Middle frontal gyrus (tissue), 1 donor: ENCODE results near the gene TNKS1BP1.
"Not testable (repeated sequence)": the region's sequence is repeated elsewhere in the genome, so short reads cannot be mapped to it uniquely, and the experiment has no call there.

Source experiments
- DNase-seq: peaks from one replicate; pipeline ENCODE4 v3.0.0-alpha.2; 2015; ENCODE audit warnings: low spot score; ENCODE audit errors: extremely low spot score

The TNKS1BP1 gene

DNA sequence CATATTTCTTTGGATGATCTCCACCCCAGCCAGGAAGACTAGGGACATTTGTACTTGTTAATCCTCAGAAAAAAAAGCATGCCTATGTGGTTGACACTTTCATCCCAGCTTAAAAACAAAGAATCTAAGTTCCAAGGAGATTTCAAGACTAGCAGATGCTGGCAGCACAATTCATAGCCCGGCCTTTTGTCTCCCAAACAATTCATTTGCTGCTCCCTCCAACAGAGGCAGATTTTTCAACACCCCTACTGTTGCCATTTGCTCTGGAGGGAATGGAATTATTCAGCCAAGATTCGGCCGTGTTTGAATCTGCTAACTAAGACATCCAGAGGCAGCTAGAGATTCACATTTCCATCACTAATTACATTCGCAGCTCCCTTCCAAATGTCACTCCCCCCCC lies 28.7 kb upstream of the TNKS1BP1 start:
- no peak for DNase-seq

DNA sequence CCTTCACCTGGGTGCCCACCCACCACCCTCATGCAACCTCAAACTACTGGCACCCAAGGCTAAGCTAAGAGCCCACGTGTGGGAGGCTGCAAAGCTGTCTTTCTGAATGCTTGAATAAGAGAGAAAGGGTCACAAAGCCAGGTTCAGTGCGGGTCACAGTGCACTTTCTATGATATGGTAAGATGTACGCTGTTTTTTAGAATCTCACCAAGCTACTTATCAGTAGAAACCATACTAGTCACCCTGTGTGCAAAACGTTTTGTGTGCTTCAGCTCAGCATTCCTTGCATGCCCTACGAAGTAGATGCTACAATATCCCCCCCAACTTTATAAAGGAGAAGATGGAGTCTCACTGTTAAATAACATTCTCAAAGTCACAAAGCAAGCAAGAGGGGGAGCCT lies 28.3 kb upstream of the TNKS1BP1 start:
- DNase-seq: no peak

DNA sequence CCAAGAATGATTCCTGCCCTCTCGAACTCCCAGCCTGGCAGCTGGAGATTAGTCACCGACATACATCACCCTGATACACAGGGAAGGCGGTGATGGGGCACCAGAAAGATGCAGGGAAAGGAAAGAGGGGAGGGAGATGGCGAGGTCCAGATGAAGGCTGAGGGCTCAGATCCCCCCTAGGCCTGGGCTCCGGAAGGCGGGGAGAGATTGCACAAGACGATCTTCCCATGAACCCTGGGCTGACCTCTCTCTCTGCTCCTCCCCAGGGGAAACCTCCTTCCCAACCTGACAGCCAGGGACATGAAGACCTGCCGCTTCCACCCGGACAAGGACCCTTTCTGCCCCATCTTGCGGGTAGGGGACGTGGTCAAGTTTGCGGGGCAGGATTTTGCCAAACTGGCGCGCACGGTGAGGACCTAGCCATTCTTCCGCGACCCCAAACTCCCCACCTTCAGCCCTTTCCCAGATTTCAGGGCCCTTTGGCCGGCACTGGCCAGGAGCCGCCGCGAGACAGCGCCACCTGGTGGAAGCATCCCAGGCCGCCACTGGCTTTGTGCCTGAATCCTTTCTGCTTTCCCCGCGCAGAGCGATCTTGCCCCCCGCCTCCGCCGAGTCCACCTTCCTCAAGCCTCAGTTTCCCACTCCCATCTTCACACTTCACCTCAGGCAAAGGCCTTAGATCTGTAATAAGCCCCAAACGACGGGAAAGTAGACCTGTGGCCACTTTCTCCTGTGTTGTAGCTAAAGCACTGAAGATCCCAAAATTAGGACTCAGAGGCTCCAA lies 24.9 kb upstream of the TNKS1BP1 start:
- DNase-seq: no peak

DNA sequence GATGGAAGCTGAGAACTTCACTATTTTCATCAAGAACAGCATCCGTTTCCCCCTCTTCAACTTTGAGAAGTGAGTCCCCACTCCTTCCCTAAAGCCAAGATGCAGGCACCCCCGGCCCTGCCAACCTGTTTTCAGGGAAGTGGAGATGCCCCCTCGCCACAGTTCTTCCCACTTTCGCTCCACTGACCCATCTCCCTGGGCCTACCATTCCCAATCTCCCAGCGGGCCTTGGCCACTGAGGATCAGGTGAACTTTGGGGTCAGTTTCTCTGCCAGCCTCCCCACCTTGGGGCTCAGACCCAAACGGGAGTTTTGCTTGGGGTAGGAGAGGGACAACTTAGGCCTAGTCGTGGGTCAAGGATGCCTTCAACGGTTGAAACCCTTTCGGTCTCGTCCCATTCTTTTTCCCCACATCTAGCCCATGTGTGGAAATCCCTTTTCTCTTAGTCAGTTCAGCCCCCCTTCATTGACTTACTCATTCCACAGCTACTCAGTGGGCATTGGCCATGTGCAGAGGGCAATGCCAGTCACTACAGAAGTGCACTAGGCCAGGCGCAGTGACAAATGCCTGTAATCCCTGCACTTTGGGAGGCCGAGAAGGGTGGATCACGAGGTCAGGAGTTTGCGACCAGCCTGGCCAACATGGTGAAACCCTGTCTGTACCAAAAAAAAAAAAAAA lies 24.0 kb upstream of the TNKS1BP1 start:
- DNase-seq: no peak

DNA sequence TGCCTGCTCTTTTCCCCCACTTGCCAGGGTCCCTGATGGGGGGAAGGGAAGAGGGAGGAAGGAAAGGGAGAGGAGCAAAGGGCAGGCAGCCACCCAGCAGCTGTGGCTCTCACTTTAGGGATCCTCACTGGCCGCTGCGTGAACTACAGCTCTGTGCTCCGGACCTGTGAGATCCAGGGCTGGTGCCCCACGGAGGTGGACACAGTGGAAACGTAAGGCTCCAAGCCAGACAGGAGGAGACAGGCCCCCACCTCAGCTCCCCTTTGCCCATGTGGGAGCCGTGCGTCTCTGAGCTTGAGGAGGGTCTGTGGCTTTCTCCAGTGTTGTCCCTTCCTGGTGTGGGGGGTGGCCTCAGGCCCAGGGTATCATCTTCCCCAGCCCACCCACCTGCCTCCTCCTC lies 23.3 kb upstream of the TNKS1BP1 start:
- no peak for DNase-seq

DNA sequence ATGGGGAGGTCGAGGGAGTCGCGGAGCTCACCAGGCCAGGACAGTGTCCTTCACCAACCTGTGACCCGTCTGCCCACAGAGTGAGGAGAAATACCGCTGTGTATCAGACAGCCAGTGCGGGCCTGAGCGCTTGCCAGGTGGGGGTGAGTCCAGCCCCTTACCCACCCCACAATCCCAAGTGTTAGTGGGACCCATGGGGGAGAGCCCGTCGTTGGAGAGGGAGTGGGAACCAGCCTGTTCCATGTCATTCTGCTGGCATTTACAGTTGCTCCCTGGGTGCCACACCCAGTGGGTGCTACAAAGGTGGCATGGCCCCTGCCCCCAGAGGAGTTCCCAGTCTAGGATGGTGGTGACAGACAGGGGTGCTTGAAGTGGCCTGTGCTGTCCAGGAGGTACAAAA lies 22.6 kb upstream of the TNKS1BP1 start:
- DNase-seq: no peak

DNA sequence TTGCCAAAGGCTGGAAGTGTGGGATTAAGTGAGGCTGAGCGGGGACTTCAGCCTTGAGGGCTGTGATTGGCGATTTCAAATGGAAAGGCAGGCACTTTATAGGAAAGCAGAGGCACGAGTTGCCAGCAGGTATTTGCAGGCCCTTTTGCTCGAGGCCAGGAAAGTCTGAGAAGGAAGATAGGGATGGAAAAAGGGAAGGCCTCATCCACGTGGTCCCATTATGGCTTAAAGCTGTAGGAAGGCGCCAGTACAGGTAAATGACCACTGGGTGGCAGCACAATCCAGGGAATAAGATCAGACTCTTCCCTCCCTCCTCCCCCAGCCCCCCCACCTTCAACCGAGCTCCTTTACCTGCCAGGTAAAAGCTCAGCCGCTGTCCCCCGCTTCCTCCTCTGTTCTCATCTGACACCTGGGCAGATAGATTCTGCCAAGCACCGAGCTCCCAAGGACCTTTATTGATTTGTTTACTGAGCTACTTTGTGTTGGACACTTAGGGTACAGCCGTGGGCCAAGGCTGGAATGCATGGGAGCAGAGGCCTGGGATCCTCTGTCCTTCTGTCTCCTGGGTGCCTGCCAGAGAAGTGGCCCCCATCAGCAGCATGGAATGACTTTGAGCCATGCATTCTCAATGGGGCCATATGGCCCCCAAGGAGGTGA lies 20.9 kb upstream of the TNKS1BP1 start:
- peak; percentile 57 for DNase-seq

DNA sequence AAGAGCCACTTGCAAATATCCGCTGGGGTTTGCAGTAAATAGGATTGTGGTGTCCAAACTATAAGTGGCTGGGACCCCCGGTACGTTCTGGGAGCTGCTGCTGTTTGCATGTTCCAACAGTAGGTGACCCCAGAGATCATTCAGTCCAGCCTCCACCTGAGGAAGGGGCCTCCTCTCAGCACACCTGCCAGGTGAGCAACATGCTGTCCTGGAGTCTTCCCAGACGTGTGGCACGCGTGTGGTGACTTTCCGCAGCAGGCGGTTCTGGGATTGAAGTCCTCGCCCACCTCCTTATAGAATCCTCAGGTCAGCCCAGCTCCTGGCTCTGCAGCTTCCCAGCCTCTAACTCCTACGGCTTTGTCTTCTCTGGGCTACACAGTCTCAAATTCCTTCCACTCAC lies 20.1 kb upstream of the TNKS1BP1 start:
- no peak for DNase-seq

DNA sequence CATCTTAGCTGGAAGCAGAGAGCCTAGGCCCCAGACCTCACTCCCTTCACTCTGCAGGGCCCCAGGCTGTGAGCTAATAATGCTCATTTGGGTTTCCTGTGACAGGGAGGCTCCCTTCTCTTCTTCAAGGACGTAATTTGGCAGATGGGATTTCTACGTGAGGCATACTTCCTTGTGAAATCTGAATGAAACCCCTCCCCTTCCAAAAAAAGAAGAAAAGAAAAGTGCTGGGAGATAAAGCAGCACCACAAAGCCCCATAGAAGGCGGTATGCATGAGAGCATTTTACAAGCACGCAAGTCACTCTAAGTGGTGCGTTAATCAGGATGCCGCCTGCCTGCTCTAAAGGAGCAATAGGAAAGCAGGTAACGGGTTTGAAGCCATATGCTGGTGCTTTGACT lies 19.1 kb upstream of the TNKS1BP1 start:
- DNase-seq: no peak

DNA sequence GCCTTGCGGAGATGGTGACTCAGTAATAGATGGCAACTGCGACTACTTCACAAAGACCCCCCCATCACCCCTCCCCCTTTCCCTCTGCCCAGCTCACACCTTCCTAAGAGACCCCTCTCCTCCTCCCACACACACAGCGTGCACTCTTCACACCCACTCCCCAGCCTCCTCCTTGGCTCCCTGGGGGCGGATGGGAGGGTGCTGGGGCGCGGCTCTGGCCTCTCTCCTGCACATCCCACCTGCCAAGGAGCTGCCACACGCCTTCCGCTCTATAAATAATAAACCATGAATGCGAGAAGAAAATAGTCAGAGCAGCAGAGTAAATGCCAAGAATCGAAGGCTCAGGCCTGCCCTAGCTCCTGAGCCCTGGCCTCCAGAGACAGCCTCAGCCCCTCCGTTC lies 17.9 kb upstream of the TNKS1BP1 start:
- DNase-seq: no peak

DNA sequence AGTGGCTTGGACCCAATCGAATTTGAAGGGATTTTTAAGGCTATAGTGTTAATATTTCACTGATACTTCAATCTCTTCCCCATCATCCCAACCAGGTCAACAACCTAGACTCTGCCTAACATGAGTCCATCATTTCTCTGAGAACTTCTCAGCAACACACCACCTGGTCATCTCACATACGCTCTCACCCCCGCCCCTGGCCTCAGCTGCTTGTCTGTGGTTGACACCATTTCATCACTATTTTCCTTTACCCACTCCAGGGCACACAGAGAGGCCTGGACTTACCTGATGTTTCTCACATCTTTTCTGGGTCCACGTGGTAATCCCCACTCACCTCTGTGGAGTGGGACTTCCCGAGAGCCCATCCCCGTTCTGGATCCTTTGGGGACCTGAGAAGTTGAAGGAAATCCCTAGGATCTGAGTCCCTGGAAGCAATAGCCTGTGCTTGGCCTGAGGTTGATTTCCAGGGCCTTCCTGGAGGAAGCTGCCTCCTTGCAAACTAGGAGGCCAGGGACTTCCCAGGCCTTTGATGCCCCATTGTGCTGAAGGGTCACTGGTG lies 16.6 kb upstream of the TNKS1BP1 start:
- no peak for DNase-seq

DNA sequence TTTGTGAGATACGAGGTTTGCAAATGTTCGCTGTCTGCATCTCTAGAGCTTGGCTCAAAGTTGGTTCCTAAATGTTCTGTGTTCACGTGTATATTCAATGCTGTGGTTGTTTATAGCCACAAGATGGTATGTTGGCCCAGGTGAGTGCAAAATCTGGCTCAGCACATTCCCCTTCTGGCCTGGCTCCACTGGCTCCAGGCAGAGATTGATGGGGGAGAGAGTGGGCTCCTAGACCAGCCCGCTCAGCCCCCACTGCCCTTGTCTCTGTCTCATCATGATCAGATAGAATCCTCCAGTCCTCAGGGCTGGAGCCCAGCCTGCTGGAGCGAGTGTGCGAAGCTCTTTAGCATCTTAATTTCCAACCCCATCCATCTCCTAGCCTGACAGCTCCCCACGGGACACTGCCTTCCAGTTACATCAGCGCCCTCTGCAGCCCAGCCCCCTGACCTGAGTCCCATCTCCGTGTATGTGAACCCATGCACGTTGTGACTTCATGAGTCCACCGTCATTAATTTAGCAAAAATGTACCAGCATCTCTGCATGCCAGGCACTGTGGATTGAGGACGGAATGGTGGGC lies 15.4 kb upstream of the TNKS1BP1 start:
- DNase-seq: no peak

DNA sequence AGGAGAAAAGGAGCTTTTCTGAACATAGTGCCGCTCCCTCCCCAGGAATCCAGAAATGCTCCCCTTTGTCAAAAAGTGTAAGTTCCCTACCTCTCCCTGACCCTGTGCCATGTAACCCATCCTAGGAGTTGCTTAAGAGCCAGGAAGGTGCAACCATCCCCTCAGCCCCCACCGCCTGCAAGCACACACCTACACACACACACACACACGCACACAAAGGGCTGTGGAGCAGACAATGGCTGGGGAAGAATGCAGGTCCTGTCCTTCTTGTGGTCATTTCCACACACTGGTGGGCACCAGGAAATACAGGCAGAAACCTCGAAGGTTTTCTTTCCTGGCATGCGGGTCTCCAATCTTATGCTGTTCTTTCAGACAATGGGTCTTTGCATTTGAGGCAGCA lies 14.6 kb upstream of the TNKS1BP1 start:
- DNase-seq: no peak

DNA sequence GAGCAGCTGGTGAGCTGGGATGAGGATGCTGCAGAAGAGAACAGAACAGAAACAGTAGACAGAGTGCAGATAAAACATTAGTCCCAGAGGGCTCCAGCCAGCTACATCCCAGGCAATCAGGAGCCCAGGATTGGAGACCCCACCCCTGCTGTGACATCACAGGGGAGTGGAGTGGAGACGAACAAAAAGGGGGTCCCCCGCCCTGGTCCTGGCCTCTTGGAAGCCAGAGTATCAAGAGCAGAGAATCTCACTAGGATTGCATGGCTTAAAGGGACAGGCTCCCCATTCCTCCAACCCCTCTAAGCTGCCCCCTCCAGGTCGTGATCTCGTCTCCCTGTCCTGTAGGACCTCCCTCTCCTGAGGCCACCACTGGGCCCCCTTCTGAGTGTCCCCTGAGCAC lies 13.4 kb upstream of the TNKS1BP1 start, which contains the start of gene P2RX3:
Gene P2RX3, plus strand, starts transcription at position 211 of the 400 bp plus-strand sequence. CDS start 199 bp downstream, outside the sequence.
- DNase-seq: no peak

DNA sequence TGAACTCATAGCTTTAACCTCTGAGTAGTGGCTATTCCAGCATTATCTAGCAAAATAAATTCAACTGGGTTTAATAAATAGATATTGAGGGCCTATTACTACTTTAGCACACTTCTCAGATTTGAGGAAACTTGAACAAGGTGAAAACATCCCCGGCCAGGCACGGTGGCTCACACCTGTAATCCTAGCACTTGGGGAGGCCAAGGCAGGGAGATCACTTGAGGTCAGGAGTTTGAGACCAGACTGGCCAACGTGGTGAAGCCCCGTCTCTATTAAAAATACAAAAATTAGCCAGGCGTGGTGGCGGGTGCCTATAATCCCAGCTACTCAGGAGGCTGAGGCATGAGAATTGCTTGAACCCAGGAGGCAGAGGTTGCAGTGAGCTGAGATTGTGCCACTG lies 12.1 kb upstream of the TNKS1BP1 start:
- DNase-seq: not testable (repeated sequence)

DNA sequence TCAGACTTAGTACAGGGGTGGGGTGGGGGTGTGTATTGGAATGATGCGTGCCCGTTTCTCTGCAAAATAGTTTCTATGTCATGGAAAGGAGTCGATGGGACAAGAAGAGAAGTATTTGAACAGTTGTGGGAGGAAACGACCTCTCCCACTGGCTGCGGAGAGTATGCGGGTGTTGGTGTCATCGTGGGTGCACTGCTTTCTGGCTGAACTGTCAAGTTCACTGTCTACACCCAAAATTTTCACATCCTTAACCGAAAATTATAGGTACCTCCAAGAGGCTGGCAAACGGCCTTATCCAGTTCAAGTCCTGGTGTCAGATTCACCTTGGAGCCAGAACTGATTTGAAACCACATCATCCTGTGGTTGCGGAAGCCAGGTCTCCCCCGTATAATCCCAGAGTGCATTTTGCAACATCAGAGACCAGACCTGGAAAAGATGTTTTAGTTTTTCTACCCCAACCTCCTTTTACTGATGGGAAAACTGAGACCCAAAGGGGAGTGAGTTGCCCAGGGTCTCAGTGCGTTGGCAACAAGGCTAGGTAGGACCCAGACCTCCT lies 11.4 kb upstream of the TNKS1BP1 start:
- no peak for DNase-seq

DNA sequence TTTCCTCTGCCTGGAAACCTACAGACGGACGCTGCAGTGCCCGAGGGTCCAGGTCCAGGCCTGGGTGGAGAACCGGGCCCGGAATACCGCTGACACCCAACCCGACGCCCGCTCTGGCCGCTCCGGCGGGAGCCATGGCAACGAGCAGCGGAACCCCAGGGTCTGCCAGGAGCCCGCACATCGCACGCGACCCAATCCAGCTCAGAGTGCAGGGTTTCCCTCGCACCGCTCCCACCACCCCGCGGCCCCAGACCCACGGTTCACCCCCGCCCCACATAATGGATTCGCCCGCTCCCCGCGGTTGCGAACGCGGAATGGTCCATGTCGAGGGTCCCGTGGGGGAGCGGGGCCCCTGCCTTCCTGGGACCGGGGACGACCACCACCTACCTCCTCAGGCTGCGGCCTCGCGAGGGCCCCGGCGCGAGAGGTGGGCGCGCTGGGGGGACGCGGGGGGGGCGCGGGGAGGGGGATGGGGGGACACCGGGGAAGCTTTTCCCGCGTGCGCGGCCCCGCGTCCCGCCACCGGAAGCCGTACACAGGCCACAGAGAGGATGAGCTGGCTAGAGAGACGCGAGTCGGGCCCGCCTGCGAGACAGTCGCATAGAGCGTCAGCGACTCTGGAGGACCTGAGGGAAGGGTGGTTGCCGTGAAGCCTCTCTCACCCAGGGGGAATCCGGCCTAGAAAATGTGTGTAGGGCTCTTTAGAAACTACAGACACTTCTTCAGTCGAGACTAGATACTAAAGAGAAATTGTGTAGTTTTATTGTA lies 10.8 kb upstream of the TNKS1BP1 start, which contains the start of gene SSRP1:
Gene SSRP1, minus strand, starts transcription at position 550 of the 768 bp plus-strand sequence. CDS start 771 bp downstream, outside the sequence.
- peak; percentile 83 for DNase-seq

DNA sequence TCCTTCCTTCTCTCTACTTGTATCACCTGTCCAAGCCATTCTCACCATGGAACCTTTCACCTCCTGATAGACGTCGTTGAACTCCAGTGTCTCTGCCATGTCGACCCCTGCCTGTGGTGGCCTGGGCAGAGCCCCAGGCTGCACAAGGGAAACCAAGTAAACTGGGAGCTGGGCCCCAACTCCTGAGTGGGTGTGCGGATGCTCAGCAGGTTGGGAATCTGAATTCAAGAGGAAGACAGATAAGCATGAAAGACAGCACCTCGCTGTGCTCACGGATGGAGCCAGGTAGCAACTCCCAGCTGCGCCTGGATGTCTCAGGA lies 10.2 kb upstream of the TNKS1BP1 start:
- no peak for DNase-seq

DNA sequence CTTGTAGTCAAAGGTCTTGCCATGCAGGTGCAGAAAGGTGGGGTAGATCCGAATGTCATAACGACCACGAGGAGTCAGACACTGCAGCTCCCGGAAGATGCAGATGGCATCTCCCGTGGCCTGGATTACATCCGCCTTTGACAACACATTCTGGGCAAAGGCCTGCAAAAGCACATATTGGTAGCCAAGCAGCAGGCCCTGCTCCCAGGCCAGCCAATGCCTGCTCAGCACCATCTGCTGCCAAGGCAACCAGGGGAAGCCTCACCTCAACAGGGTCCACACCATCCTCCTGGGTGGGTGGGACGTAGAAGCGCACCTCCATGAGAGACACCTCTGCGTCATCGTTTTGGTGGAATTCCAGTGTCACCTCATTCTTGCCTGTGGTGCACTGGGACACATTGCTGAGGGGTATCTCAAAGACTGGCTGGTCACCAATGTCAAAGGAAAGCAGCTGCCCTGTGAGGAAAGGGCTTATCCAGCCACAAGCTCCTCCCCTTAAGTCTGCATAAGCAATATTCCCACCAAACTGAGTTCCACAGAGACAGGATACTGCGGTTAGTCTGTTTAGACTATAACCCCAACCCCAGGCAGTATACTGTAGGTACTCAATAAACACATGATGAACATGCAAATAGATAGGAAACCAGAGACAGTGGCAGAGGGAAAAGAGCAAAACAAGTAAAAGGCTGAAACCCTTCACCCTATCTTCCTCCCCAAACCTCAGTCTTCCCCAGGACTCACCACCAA lies 8.1 kb upstream of the TNKS1BP1 start:
- no peak for DNase-seq

DNA sequence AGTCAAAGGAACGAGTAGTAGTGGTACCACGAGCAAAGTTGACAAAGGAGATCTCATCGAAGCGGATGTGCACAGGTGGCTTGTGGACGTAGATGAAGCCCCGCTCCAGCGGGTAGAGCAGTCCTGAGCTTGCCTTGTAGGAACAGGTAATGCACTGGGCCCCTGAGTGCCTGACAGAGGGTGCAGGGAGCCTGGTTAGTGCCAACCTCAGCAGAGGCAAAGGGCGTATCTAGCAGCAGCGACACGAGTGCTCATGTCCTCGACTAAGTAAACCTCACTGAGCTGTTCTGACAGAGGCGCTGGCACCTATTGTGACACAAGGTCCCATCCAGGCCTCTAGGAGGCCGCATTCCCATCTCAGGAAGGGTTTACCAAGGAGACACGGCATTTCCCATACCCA lies 7.0 kb upstream of the TNKS1BP1 start:
- no peak for DNase-seq
